Measurements from ENCODE around the gene ARHGAP19.

Gene ARHGAP19, protein sequence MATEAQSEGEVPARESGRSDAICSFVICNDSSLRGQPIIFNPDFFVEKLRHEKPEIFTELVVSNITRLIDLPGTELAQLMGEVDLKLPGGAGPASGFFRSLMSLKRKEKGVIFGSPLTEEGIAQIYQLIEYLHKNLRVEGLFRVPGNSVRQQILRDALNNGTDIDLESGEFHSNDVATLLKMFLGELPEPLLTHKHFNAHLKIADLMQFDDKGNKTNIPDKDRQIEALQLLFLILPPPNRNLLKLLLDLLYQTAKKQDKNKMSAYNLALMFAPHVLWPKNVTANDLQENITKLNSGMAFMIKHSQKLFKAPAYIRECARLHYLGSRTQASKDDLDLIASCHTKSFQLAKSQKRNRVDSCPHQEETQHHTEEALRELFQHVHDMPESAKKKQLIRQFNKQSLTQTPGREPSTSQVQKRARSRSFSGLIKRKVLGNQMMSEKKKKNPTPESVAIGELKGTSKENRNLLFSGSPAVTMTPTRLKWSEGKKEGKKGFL

DNA sequence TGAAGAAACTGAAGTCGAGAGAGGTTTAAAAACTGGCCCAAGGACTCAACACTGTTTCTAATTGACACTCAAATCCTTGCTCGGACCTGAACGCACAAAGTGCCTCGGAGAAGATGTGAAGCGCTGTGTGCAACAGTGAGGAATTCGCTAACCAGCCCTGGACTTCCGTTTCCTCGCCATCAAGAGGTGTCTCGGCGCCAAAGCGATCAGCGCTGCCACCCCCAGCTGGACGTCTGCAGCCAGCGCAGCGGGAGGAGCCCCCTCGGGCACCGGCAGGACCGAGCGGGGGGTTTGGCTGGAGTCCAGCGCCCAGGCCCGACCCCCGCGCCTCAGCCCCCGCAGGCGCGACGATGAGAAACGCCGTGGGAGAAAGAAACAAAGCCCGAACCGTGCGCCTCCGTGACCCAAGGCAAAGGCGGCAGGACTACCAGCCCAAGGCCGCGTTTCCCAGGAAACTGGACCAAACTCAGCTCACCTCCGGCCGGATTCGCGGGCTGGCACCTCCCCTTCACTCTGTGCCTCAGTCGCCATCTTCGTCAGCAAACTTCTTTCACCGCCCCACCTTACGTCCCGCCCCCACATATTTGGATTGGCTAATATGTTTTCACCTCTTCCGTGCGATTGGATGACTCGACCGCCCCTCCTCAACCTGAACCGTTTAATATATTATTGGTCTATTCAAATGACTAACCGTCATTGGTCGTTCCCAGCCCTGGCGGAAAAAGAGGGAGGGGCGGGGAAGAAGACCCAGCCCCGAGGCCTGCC, at the start of gene ARHGAP19:
Gene ARHGAP19 (minus strand): TSS at position 541 of the 765 bp plus-strand sequence. CDS start 10 bp downstream, at position 531.
- in situ Hi-C loops (cut with MboI; ENCODE audit: low sequenced_read_pairs): no loop called here

DNA sequence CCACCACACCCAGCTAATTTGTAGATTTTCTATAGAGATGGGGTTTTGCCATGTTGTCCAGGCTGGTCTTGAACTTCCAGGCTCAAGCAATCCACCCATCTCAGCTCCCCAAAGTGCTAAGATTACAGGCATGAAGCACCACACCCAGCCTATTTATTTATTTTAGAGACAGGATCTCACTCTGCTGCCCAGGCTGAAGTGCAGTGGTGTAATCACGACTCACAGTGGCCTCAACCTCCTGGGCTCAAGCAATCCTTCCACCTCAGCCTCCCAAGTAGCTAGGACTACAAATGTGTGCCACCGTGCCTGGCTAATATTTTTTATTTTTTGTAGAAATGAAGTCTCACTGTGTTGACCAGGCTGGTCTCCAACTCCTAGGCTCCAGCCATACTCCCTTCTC, 49.0 kb upstream of the ARHGAP19 start:
- in situ Hi-C loops (cut with MboI; ENCODE audit: low sequenced_read_pairs): no loop called here

DNA sequence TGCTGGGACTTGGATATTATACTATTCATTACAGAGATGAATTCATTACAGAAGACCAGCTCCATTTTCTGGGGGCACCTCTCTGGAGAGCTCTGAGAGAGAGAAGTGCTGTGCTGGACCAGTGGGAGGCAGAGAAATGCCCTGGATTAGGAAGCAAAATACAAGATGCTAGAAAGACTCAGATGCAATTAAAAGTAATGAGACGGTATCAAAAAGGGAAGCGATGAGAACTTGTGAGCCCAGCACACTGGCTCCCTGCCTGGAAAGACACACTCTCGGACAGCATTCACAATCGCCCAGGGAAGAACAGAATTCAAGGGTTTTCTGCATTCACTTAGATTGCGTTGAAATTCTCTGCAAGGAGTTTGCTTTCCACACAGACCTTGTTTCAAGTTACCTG, 45.6 kb upstream of the ARHGAP19 start:
- in situ Hi-C loops (cut with MboI; ENCODE audit: low sequenced_read_pairs): no loop called here

DNA sequence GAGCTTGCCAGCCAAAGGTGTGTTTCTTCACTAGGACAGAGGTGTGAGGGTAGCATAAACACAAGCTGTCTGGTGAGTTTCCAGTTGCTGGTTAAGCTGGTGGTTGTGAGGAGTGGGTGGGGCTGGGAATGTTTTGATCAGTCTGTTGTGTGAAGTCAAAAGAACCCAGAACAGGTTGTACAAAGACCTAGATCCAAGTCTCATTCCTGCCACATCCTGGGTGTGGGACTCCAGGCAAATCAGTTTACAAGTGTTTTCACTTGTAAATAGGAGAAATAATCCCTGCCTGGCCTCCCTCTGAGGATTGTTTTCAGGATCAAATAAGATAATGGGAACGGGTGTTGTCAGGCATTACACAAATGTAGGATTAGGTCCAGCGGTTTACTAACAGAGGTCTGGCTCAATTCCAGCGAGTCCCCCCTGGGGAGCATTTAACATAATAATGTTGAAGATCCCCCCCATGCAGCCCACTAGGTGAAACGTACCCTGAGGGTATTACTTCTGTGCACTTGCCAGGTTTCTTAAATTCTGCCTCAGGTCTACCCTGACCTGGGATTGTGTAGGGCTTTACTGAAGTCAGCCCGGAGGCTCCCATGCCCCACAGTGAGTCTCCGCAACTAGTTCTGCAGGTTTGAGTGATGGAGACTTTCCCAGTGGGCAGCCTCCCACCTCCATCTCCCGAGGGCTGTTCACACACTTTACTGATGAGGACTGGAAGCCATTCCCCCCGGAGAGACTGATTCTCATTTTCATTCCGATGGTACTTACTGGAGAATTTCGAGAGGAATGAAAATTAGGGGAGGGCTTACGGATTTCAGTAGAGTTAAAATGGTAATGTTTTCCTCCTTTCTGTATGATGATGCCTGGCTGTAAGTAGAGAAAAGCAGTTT, 44.8 kb upstream of the ARHGAP19 start:
- in situ Hi-C loops (cut with MboI; ENCODE audit: low sequenced_read_pairs): no loop called here

DNA sequence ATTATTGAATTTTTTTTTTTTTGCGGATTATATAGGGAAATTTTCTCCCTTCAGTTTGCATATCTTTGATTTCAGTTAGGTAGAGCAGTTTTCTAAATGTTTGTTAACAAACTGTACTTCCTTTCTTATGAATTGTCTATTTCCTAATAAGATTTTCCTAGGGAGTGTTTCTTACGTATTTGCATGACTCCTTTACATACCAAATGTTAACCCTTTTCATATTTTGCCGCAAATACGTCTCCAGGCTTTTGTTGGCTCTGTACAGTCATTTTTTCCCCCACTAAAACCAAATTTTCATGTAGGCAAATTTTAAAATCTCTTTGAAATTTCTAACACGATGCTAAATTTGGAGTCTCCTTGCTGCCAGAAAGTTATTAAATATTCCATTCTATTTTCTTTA, 44.0 kb upstream of the ARHGAP19 start:
- in situ Hi-C loops (cut with MboI; ENCODE audit: low sequenced_read_pairs): no loop called here

DNA sequence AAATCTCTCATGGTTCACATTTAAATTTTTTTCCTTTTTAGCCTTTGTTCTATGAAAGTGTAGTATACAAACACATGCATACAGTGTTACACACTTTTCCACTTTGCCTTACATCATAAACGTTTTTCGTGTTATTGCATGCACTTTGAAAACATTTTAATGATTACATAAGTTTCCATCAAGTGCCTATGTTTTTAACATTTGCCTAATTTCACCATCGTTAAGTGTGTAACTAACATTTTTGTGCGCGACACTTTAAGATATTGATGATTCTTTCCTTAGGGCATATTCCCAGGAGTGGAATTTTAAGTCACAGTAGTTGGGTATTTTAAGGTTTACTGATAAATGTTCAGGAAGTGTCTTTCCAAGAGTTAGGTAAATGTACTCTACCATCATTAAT, 43.6 kb upstream of the ARHGAP19 start:
- in situ Hi-C loops (cut with MboI; ENCODE audit: low sequenced_read_pairs): no loop called here

DNA sequence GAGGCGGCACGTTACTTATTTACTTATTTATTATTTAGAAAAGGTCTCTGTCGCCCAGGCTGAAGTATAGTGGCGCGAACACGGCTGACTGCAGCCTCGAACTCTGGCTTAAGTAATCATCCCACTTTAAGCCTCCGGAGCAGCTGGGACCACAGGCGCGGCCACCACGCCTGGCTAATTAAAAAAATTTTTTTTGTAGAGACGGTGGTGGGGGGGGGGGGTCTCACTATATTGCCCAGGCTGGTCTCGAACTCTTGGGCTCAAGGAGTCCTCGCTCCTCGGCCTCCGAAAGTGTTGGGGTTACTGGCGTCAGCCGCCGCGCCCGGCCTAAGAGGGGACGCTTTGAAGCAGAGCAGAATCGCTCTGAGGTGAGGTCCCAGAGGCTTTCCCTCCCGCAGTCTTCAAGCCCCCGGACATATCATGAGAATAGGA, 42.8 kb upstream of the ARHGAP19 start:
- in situ Hi-C loops (cut with MboI; ENCODE audit: low sequenced_read_pairs): no loop called here

DNA sequence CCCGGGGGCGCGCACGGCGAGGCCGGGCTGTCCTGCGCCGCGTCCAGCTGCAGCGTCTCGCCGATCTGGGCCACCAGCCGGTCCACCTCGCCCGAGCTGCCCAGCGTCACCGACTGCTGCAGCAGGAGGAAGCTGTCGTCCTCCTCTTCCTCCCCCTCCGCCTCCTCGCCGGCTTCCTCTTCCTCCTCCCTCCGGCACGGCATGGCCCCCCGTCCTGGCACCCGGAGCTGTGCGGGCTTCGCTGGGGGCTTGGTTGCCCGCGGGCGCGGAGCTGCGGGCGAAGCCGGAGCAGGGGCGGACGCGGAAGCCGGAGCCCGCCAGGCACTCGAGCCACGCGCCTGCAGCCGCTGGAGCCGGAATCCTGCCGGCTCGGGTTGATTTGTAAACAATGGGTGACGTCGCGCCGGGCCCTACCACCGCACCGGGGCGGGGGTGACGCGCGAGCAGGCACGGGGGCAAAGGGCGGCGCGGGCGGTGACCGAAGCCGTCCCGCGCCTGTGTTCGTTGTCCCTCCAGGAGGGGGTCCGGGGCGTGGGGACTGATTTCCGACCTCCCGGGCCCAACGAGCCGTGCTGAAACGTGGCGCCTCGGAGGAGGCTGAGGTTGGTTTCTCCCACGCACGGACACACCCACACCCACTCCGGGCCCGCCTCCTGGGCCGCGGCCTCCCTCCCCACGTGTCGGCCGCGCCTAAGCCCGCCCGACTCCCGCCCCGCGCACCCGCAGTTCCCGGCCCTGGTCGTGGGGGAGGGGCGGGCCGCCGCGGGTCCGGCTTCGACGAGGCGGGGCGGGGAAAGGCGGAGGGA, 42.1 kb upstream of the ARHGAP19 start, which contains the start of gene FRAT2:
Gene FRAT2 (minus strand): TSS at position 360 of the 806 bp plus-strand sequence. CDS start 157 bp downstream, at position 203.
- in situ Hi-C loops (cut with MboI; ENCODE audit: low sequenced_read_pairs): no loop called here

DNA sequence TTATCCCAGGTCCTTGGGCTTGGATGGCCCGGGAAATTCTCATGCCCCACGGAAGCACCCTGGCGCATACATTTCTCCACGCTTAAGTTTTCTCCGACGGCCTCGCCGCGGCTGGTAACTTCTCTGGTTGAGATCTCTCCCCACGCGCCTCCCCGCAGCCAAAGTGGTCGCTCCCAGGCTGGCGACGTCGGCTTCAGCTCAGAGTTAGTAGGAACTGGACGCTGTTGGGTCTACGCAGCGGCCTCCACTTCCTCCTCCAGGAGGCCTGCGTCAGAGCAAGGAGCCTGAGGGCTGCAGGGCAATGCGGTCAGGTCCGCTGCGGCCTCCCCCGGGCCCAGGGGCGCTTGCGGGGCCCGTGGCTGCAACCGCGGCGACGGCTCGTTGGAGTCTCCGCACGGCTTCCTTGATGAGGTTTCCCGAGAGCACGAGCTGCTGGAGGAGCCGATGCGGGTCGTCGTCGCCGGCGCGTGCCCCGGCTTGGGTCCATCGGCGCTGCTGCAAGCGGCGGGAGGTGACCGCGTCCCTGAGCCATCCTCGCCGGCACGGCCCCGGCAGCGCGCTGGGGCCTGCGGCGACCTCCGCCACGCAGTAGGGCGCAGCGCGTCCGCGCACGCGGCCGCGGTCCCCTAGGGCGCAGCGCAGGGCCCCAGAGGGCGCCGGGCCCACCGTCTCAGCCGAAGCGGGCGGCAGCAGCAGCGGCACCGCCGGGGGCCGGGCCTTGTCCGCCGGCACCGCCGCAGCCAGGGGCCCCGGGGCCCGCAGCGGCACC, 41.3 kb upstream of the ARHGAP19 start:
- in situ Hi-C loops (cut with MboI; ENCODE audit: low sequenced_read_pairs): no loop called here

DNA sequence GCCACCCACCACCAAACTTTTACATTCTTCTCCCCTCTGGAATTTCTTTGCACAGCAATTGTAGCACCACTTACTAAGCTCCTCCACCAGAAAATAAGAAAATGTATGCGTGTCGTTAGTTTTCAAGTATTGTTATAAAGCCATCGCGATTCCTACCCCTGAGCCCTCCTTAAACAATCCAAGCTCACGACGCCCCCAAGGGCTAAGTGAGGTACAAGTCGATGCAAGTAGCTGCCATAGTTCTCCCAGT, 40.8 kb upstream of the ARHGAP19 start:
- in situ Hi-C loops (cut with MboI; ENCODE audit: low sequenced_read_pairs): no loop called here

DNA sequence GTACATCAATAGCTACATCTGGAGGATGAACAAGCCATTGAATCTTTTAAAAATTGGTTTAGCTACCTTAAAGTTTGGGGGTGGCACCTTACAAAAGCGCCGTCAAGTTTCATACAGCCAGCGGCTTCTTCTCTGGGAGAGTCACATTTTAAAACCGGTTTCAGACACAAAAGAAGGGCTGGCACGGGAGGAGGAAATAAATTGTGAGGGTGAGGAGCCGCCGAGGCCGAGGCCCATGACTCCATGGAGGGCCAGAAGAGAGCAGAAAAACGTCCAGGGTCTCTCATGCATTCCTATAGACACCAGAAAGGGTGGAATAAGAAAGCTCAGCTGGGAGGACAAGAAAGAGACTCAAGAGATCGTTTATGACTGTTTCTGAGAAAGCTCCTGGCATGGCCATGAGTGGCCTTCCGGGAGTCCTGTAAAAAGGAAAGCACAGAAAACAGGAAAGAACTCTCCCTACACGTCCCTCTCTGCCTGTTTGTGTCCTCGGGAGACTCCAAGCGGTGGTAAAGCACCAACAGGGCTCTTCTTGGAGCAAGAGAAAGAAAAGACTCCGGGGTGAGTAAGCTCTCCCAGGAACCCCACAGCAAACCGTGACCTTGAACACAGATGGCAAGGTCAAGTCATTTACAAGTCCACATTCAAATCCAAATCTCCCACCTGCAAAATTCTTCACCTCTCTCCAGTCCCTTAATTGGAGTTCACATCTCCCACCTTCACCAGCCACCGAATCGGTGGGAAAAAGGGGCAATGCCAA, 40.3 kb upstream of the ARHGAP19 start:
- in situ Hi-C loops (cut with MboI; ENCODE audit: low sequenced_read_pairs): no loop called here

DNA sequence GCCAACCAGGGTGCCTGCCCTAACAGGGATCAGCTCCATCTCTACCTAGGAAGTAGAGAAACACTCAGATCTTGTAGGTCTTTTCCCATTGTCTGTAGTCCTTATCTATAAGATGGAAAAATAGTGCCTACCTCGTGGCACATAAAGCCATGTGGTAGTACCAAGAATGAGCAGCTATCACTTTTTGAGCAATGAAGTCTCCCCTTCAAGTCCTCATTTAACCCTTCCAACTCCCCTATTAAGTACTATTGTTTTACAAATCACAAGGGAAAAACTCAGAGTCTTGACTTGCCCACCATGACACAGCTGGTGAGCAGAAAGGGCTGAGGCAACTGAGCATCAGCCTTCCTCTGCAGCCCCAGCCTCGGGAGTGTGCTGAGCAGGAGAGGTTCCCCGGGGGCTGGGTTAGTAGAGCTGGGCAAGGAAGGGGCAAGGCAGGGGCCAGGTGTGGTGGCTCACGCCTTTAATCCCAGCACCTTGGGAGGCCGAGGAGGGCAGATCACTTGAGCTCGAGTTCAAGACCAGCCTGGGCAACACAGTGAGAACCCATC, 38.8 kb upstream of the ARHGAP19 start:
- in situ Hi-C loops (cut with MboI; ENCODE audit: low sequenced_read_pairs): no loop called here

DNA sequence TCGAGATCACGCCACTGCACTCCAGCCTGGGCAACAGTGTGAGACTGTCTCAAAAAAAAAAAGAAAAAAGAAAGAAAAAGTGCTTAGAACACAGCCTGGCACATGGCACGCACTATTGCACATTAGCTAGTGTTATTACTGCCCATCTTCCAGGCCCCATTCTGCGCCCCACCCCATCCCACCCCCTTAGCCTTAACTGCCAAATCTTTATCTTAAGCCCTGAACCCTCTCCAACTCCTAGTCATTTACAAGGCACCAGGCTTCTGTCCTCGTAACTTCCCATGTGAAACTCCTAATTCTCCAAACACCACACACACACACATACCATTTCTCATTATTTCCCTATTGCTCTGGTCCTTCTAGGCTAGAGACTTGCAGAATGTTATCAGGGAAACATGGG, 37.3 kb upstream of the ARHGAP19 start:
- in situ Hi-C loops (cut with MboI; ENCODE audit: low sequenced_read_pairs): no loop called here

DNA sequence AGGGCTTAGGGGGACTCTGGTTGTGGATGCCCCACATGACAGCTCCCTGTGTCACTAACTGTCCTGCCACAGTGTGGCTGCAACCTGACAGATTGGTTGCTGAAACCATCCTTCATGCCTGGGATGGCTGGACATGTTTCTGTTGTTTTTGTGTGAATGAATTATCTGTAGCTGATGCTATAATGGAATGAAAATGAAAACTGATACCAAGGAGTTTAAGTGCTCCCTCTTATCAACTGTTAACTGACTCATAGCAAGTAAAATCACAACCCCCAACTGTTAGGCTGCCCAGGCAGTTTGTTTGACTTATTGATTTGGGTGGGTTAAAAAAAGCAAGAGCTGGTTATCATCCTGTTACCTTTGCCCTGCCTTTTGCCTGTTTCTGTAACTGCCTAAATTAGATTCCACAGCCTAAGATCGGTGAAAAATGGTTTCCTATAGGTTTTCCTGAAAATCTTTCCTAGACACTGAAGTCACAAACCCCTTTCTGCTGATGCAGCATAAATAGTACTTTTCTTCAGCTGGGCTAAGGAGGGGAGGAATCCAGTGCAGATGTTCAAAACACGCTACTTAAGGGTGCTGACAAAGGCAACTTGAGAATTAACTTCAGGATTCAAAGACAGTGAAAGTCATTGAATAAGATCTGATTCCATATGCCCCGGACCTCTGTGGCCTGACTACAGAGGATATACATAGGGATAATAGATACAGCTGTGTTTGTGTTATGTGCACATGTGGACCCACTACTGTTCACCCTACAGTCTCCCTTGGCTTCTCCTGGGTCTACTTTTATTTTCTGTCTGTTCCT, 36.4 kb upstream of the ARHGAP19 start:
- in situ Hi-C loops (cut with MboI; ENCODE audit: low sequenced_read_pairs): no loop called here

DNA sequence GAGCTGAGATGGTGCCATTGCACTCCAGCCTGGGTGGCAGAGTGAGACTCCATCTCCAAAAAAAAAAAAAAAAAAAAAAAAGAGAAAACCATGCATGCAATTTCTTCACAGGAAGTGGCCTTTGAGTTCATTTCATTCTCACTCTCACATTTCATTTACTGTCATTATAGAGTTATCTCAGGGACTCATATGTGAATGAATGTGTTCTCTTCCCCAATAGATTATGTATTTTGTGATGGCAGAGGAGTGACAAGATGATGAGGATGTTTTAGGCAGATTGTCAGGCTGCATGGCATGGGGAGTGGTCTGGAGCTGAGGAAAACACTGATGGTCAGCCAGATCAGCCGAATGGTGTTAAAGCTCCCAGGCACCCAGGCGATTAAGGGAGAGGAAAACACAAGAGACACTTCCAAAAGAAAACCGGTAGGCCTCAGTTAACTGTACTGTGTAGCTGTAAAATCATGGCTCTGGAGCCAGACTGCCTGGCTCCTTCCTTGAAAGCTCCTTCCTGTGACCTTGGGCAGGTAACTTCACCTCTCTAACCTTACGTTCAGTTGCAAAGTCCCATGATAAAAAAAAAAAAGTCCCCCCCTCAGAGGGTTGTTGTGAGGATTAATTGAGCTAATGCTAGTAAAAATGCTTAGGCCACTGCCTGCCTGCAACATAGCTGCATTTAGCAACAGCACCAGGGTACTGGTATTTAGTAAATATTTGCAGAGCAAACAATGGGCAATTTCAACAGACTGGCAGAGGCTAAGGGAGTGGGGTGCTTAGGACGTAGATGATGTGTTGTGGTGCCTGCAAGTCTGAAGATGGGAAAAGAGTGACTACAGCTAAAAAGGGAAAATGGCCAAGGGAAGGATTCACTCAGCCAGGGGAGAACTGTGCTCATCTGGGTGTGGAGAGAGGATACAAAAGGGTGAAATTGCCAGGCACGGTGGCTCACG, 35.2 kb upstream of the ARHGAP19 start:
- in situ Hi-C loops (cut with MboI; ENCODE audit: low sequenced_read_pairs): no loop called here

DNA sequence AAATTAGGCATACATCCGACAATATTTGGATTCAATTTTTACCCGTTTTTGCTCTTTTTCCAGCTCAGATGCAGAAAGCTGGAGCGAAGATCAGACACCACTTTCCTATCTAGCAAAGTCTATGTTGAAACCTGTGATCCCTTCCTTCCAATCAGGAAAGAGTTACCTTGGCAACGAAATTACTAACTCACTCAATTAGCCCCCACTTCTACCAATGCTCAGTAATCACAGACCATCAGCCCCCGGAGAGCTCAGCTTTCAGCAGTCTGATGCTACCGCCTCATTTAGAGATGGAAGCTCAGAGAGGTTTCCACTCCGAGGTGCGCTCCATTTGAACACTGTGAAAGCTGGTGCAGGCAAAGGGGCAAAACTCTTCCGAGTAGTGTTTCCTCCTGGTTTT, 33.3 kb upstream of the ARHGAP19 start:
- in situ Hi-C loops (cut with MboI; ENCODE audit: low sequenced_read_pairs): no loop called here

DNA sequence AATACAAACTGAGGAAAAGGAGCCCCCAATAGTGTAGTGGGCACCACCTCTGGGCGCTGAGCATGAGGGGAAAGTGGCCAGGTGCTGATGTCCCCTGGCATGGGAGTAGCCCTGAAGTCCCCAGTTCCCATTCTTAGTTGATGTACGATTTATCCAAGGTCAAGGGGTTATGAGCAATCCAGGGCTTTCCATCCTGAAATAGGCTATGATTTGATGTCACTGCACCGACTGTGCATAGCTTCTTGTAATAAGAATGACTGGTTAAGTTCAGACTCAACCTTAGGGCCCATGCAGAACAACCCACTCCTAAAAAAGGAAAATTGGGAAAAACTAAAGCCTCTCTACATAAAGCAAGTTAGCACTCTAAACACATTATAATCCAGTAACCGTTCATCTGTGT, 31.1 kb upstream of the ARHGAP19 start:
- in situ Hi-C loops (cut with MboI; ENCODE audit: low sequenced_read_pairs): no loop called here

All from HL-60/S4 (cell line).